SU-DHL-6 (cell line): ENCODE measurements around the gene SDK1.

Source experiments
- EZH2phosphoT487 ChIP-seq: fragments of 200-600 bp; sonication (generic), shearing (Covaris generic); conservative IDR thresholded peaks from 2 replicates; pipeline ENCODE4 v1.6.1; 2018; ENCODE audit warnings: mild to moderate bottlenecking, antibody characterized with exemption, low read length, moderate library complexity, mixed read lengths
- TF ChIP-seq, protein P1 (sequence below): fragments of 200-600 bp; sonication (generic); IDR thresholded peaks from one replicate; pipeline ENCODE4 v1.5.1; 2017; ENCODE audit warnings: antibody characterized with exemption, mild to moderate bottlenecking, low read length, moderate library complexity; ENCODE audit not compliant: insufficient read depth, poor library complexity, severe bottlenecking

DNA sequence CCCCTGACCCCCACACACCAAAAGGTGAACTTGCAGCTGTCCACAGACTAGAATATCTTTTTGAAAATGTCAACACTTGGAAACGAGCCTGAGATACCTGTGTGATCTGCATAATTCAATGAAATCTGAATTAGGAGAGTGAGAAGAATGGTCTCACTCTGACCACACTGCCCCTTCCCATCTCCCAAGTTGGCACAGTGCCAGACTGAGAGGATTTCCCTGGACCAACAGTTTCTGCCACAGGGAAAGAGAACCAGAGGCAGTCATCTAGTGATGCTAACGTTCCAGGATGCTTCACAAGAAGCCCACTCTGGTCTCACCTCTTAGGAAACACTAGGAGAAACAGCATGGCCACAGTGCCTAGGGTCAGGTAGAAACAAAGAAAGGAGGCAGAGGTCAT is 479.0 kb downstream of the SDK1 start:
- TF ChIP-seq, protein P1, sequence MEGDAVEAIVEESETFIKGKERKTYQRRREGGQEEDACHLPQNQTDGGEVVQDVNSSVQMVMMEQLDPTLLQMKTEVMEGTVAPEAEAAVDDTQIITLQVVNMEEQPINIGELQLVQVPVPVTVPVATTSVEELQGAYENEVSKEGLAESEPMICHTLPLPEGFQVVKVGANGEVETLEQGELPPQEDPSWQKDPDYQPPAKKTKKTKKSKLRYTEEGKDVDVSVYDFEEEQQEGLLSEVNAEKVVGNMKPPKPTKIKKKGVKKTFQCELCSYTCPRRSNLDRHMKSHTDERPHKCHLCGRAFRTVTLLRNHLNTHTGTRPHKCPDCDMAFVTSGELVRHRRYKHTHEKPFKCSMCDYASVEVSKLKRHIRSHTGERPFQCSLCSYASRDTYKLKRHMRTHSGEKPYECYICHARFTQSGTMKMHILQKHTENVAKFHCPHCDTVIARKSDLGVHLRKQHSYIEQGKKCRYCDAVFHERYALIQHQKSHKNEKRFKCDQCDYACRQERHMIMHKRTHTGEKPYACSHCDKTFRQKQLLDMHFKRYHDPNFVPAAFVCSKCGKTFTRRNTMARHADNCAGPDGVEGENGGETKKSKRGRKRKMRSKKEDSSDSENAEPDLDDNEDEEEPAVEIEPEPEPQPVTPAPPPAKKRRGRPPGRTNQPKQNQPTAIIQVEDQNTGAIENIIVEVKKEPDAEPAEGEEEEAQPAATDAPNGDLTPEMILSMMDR, result no peak
- no peak for TF ChIP-seq EZH2phosphoT487
